M059J (cell line): Measurements from ENCODE around the gene DDX18. TPM values are rescaled to one million over a fixed set of nuclear protein-coding genes. Genes with fewer than 3 reads are reported as not detected.

ENCODE experiments used
- DNase-seq: peaks from one replicate; pipeline ENCODE4 v3.0.0-alpha.2; 2012; ENCODE audit warnings: low read depth
- total RNA-seq: library from RNA; depleted of rRNA; stranded (reverse); fragments of >200 nt; shearing (Covaris generic); gene quantifications from 2 replicates; pipeline ENCODE4 v1.2.3, GENCODE V29; 2014

DDX18 gene
- total RNA-seq, 1 experiment from 2014 or later: 56.4 TPM

DNA sequence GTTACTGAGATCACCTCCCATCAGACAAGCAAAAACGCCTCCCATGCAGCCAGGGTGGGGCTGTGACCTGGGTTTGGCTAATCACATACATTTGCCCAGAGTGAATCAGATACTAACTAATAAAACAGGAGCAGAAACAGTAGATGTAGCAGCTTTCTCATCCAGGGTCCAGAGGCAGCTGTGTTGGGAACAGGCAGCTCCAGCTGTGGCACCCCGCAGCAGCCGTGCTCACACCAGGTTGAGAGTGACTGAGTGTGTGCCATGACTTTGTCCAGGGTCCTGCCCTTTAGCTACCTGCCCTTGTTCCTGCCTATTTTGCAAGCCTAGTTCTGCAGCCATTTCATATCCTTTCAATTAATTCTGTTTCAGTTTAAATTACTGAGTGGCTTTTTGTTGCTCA is 20.5 kb downstream of the DDX18 start:
- DNase-seq: no peak

DNA sequence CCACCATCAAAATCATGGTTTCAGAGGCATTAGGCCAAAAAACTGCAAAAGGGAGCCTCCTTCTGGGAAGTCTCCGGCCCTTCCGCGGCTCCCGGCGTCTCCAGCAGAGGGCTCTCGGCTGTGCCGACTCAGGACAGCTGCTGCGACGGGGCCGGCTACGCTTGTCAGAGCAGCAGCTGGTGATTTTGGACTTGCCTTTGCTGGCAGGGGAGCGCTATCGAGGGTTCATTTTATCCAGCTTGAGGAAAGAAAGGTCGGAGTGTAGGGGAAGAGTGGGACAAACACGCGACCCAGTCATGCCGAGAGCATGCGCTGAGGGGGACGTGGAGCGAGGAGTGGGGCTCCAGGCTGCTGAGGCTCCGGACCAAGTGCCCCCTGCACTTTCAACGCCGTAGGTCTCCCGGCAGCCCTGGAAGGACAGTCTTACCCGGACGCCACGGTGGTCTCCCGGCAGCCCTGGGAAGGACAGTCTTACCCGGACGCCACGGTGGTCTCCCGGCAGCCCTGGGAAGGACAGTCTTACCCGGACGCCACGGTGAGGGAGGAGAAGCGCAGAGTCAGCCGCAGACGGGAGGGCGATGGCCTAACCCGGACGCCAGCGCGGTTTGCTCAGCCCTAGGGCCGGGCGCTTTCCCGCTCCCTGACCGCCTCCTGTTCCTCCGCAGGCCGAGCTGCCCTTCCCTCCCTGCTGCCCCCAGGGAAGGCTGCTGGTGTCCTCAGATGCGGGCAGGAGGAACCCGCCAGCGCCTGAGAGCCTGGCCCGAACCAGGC is 21.7 kb downstream of the DDX18 start:
- peak; percentile 34 for DNase-seq

DNA sequence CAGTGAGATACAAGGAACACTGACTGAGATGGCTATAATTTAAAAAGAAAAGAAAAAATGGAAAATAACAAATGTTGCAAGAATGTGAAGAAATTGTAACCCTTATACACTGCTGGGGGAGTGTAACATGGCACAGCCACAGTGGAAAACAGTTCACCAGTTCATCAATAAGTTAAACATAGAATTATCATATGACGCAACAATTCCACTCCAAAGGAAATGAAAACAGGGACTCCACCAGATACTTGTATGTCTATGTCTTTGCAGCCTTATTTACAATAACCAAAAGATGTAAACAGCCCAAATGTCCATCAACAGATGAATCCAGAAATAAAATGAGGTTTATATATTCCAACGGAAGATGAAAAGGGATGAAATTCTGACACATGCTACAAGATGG is 30.8 kb downstream of the DDX18 start:
- no peak for DNase-seq

DNA sequence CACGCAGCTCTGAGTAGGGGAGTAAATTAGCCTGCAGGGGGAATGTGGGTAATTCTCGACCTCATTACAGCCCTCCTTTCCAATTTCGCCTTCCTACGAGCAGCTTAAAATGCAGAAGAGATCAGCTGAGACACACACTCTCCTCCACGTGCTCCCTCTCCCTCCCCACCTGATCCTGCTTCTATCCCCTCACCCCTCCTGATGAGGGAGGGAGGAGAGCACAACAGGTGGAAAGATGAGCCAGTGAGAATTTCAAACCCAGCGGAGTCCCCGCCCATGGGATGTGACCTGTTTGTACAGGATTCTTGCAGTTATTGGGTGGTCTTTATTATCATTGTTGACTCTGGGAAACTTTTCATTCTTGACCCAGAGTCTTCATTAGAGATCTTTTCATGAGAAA is 35.5 kb downstream of the DDX18 start:
- no peak for DNase-seq

DNA sequence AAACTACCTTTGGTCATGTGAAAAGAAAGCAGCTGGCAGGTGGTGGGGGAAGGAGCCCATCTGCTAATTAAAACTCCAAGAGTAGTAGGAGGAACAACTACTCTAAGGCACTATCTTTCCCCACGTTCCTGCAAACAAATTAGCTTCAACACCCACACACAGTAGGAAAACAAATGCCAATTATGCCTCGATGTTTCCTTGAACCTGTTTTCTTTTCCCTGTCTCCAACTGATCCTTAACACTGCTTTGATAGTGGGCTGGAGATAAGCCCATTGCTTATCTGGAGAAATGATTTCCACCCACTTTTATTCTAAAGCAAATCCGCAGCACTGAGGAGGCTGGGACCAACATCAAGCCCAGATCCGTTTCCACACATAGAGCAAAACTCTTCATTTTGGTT is 36.0 kb downstream of the DDX18 start:
- DNase-seq: no peak

DNA sequence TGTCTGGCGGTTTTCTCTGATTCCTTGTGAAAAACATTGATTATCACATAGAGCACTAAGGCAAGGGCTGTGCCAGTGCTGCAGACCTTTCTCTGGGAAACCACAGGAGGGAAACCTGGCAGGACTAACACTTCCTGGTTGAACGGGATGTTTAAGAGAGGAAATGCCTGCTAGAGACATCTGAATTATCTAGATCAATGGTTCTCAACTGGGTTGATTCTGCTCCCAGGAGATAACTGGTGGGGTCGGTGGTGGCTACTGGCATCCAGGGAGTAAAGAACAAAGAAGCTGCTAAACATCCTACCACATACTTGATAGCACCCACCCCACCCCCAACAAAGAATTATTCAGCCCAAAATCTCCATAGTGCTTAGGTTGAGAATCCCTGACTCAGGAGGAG is 37.5 kb downstream of the DDX18 start:
- no peak for DNase-seq

DNA sequence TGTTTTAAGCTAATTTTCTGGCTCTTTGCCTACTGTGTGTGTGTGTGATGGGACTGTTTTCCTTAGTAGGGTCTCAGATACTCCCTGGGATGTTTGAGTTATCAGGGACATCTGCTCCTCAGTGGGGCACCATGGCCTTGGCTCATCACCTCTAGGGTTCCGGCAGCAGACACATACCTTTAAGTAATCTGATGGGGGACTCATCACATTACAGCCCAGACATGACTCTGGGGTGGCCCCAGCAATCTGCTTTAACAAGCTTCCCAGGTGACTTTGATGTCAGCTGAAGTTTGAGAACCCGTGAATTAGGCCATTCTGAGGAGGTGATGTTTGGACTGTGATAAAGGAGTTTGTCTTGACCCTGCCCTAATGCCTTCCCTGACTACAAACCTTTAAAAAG is 38.8 kb downstream of the DDX18 start:
- no peak for DNase-seq

DNA sequence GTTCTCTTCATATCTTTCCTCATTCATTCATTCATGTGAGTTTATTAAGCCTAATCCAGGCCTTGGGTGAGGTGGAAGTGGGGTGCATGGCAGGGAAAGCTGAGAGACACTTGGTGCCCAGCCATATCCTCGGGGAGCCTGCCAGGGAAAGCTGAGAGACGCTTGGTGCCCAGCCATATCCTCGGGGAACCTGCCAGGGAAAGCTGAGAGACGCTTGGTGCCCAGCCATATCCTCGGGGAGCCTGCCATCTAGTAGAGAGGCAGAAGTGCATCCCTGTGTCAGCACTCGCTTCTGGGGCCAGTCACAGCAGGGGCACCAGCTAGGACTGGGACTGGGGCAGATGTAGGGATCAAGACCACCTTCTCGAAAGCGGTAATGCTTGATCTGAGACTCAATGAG is 39.4 kb downstream of the DDX18 start:
- no peak for DNase-seq

DNA sequence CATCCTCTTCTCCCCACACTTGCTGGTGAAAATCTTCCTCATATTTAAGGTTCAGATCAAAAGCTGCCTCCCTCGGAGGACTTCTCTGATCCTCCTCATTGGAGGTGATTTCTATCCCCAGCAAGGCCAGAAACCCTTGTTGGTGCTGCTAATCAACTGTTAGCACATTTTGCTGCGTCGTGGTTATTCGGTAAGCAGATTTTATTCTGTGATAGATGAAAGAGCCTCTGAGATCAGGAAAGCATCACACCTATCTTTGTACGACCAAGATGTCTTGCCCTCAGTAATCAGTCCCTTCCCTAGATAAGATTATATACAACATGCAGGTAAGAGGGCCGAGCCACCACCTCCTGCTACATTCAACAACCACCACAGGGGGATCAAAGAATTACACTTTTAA is 40.1 kb downstream of the DDX18 start:
- DNase-seq: no peak

DNA sequence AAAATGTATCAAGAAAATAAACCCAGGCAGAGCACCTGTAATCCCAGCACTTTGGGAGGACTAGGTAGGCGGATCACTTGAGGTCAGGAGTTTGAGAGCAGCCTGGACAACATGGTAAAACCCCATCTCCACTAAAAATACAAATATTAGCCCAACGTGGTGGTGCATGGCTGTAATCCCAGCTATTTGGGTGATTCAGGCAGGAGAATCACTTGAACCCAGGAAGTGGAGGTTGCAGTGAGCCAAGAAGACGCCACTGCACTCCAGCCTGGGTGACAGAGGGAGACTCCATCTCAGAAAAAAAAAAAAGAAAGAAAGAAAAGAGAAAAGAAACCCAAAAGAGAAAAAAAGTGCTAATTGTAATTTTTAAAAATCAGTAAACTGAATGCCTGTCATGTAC is 41.4 kb downstream of the DDX18 start:
- peak; percentile 20 for DNase-seq

DNA sequence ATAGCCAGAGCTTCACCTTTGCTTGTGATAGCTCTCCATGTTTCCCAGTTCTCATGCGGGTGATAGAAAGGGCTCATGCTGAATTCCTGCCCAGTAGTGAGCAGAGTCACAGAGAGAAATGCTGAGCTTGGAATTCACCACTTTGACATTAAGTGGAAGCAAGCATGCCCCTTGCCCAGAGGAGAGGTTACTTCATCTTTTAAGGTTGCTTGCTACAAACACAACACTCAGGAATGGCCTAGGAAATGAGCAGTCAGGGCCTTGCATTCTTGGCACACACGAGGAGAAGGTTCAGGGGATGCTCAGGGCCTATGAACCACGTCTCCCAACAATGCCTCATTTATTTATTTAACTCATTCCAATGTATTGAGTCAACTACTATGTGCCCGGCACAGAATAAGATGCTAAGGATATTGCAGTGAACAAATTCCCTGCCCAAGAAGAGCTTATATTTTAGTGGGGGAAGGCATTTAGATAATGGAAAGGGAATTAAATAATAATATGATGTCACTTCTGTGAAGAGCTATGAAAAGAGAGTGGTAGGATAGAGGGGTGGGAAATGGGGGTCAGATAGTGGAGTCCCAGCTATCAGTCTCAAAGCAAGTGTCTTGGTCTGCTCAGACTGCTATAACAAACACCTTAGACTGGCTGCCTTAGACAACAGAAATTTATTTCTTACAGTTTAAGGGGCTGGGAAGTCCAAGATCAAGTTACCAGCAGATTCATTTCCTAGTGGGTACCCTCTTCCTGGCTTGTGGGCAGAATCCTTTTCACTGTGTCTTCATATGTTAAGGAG is 42.1 kb downstream of the DDX18 start:
- DNase-seq: peak; percentile 97

DNA sequence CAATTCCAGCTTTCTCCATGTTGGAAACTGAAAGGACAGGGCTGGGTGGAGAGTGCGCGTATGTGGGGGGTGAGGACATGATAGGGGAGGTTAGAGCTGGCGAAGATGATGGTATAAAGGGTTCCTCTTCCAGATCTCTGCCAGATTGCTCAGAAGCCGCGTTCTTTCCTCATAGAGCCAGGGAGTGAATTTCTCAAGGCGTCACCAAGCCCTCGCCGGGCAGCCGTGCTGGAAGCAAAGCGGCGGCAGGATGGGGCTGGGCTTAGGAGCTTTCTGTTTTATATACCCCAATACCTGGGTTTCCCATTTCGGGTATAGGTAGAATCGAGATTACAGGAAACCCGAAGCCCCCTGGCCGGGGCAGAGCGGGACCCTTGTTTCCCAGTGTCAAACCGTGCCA is 43.8 kb downstream of the DDX18 start:
- no peak for DNase-seq

DNA sequence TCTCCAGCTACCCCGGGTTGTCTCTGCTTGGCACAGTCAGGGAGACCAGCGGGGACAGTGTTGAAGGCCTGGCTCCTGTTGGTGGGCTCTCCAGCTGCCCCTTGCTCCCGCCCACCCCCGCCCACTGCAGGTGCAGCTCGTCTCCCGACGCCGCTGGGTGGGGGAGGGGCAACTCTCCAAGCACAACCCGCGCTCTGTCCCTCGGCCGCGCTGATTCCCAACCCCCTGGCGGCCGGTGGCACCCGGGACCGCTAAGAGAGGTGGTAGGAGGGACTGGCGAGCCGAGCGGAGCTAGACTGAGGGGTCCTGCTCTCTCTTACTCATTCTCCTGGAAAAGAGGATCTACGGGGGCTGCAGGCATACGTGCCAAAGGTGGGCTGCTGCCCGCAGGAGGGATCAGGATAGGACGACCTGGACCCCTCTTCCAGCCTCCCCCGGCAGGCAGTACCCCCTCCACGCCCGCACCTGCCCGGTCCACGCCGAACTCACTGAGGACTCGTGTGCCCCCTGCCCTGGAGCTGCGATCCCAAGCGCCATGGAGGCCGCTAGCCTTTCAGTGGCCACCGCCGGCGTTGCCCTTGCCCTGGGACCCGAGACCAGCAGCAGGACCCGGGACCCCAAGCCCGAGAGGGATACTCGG is 44.5 kb downstream of the DDX18 start:
- DNase-seq: no peak

DNA sequence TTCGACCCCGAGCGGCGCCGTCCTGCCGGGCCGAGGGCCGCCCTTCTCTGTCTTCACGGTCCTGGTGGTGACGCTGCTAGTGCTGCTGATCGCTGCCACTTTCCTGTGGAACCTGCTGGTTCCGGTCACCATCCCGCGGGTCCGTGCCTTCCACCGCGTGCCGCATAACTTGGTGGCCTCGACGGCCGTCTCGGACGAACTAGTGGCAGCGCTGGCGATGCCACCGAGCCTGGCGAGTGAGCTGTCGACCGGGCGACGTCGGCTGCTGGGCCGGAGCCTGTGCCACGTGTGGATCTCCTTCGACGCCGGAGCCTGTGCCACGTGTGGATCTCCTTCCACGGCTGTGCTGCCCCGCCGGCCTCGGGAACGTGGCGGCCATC is 45.0 kb downstream of the DDX18 start:
- DNase-seq: no peak

DNA sequence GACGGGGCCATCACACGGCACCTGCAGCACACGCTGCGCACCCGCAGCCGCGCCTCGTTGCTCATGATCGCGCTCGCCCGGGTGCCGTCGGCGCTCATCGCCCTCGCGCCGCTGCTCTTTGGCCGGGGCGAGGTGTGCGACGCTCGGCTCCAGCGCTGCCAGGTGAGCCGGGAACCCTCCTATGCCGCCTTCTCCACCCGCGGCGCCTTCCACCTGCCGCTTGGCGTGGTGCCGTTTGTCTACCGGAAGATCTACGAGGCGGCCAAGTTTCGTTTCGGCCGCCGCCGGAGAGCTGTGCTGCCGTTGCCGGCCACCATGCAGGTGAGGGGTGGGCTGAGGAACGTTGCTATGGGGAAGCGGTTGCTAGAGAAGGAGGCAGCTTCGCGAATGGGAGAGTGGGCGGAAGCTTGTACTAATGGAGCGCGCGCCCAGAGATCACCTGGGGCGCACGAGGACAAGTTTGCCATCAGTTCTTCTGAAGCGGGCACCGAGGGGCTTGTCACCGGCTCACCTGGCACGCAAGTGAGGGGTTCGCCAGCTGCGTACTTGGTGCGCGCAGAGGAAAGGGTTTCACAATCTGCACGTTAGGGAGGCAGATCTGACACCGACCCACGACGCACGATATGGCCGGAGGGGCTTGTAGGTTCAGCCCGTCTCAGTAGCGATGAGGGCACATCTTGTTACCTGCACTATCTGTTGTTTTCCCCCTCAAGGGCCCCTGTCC is 45.6 kb downstream of the DDX18 start:
- DNase-seq: no peak

DNA sequence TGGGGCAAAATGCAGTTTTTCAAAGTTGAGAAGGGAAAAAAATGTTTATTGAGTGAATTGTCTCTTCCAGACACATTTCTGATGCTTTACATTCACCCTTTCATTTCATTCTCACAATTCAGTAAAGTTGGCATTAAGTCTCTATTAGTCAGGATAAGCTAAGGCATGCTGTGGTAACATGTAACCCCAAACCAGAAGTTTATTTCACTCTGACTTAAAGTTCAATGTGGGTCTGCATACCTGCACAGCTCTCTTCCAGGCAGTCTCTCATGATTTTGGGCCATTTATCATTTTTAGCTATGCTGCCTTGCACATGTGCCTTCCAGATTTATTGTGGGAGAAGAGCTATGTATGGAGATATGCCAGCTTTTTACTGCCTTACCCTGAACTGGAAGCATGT is 48.0 kb downstream of the DDX18 start:
- no peak for DNase-seq

DNA sequence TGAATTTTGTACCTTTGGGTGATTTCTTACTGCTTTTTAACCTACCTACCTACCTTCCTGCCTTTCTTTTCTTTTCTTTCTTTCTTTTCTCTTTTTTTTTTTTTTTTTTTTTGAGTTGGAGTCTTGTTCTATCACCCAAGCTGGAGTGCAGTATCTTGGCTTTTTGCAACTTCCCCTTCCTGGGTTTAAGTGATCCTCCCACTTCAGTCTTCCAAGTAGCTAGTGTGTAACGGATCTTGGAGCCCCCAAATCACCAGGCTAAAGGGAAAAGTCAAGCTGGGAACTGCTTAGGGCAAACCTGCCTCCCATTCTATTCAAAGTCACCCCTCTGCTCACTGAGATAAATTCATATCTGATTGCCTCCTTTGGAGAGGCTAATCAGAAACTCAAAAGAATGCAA is 61.3 kb downstream of the DDX18 start:
- DNase-seq: no peak

DNA sequence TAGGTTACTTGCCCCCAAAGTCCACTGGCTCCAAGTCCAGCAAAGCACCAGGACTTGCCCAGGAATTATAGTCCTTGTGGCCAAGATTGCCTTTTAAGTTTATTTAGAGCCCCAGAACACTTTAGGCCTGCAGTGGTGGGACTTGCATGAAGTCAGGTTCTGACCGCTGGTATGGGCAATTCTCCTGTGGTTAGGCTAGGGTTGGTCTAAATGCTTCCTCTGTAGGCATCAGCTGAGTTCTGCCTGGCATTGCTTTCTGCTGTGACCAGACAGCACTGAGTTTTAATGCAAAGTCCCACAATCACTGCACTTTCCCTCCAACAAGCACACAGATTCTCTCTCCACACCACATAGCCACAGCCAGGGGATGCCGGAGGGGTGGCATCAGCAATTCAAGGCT is 64.5 kb downstream of the DDX18 start:
- no peak for DNase-seq
